GM23248 (cell line): ENCODE data around the gene TLE6.

Experiments used
- EZH2 ChIP-seq: fragments of 200-600 bp; sonication (generic); IDR thresholded peaks from 2 replicates; pipeline ENCODE4 v1.6.1; 2018; ENCODE audit warnings: antibody characterized with exemption, mild to moderate bottlenecking; ENCODE audit not compliant: insufficient read depth, poor library complexity, severe bottlenecking
- EZH2phosphoT487 ChIP-seq: fragments of 200-600 bp; sonication (generic); IDR thresholded peaks from 2 replicates; pipeline ENCODE4 v1.6.1; 2018; ENCODE audit warnings: antibody characterized with exemption, moderate library complexity, mild to moderate bottlenecking, low read depth; ENCODE audit not compliant: insufficient read depth

- TF ChIP-seq EZH2phosphoT487: no peak
- TF ChIP-seq EZH2: no peak
Observed at GRCh38 chr19:3042621-3043267, 65.4 kb downstream of the TLE6 start.
